K562 (cell line): Measurements from ENCODE around the gene OR2G2. TPM values are rescaled to one million over a fixed set of nuclear protein-coding genes. Genes with fewer than 3 reads are reported as not detected.

ENCODE experiments used
- GTF3C2 ChIP-seq: IDR thresholded peaks from 3 replicates; pipeline ENCODE4 v1.6.1; 2011; ENCODE audit warnings: borderline replicate concordance, mild to moderate bottlenecking, moderate library complexity; ENCODE audit not compliant: insufficient read length; ENCODE audit errors: extremely low read depth
- REST ChIP-seq, 2 experiments: fragments of 450-650 bp; formaldehyde crosslinking in 1 of 2; IDR thresholded peaks; 2 replicates each; pipeline versions ENCODE4 v1.4.0 to v1.6.1; 2014 to 2020; ENCODE audit warnings: mild to moderate bottlenecking in 2 of 2, borderline replicate concordance in 1 of 2, low read depth in 1 of 2
- TBL1XR1 ChIP-seq, 2 experiments: IDR thresholded peaks; 2 replicates each; pipeline ENCODE4 v1.6.1; 2012; ENCODE audit warnings: improper control_type of control experiment in 2 of 2, low read length in 2 of 2, mild to moderate bottlenecking in 1 of 2
- ZFP1 ChIP-seq: fragments of 450-650 bp; formaldehyde crosslinking; IDR thresholded peaks from 2 replicates; pipeline ENCODE4 v1.4.0; 2020; ENCODE audit warnings: mild to moderate bottlenecking, mixed read lengths
- ZNF124 ChIP-seq: sonication (generic); formaldehyde crosslinking; IDR thresholded peaks from 2 replicates; pipeline ENCODE4 v1.8.1; 2022; ENCODE audit warnings: missing genetic modification reagents
- ZNF395 ChIP-seq: fragments of 200-800 bp; sonication (Bioruptor generic); IDR thresholded peaks from 2 replicates; pipeline ENCODE4 v1.6.1; 2017; ENCODE audit warnings: missing genetic modification characterization, missing compliant biosample characterization
- polyA plus RNA-seq, 8 experiments: library from polyadenylated mRNA; depleted of rRNA in 4 of 8; stranded (reverse) in 5 of 8; unstranded in 3 of 8; fragments of >200 nt; fragmentation: Nextera tagmentation in 2 of 8; fragmentation: Illumina TruSeq in 1 of 8; extraction: Ambion mirVana in 2 of 8; extraction: Trizol in 1 of 8; gene quantifications; 2 replicates each; pipeline versions ENCODE4 v1.2.1 to v1.2.3, GENCODE V29; 2011 to 2014; ENCODE audit warnings: inconsistent platforms in 1 of 8, missing spikeins in 1 of 8
- total RNA-seq, 7 experiments: library from RNA; depleted of rRNA in 6 of 7; stranded (reverse); fragments of >200 nt in 6 of 7; fragmentation: Illumina TruSeq in 2 of 7; extraction: Trizol in 2 of 7; gene quantifications; 2 replicates each; pipeline versions ENCODE4 v1.2.1 to v1.2.3, GENCODE V29; 2011 to 2021; ENCODE audit warnings: low replicate concordance in 1 of 7
- TF ChIP-seq, protein P1 (sequence below), 3 experiments: IDR thresholded peaks in 2 of 3; conservative IDR thresholded peaks in 1 of 3; 2 replicates each; pipeline ENCODE4 v1.5.1; 2011 to 2012; ENCODE audit warnings: low read length in 3 of 3, mild to moderate bottlenecking in 3 of 3, control low read depth in 2 of 3, improper control_type of control experiment in 1 of 3, inconsistent platforms in 1 of 3, low read depth in 1 of 3, mixed read lengths in 1 of 3, moderate library complexity in 1 of 3; ENCODE audit not compliant: insufficient read depth in 2 of 3
- TF ChIP-seq, protein P2 (sequence below): sonication (generic); formaldehyde crosslinking; IDR thresholded peaks from 2 replicates; pipeline ENCODE4 v1.9.0; 2022; ENCODE audit warnings: mild to moderate bottlenecking, missing genetic modification reagents

The OR2G2 gene
- total and polyA plus RNA-seq, 9 of the 15 experiments (the other 6 are each of a cell fraction or from before 2014, with no cell fraction given) = not detected

DNA sequence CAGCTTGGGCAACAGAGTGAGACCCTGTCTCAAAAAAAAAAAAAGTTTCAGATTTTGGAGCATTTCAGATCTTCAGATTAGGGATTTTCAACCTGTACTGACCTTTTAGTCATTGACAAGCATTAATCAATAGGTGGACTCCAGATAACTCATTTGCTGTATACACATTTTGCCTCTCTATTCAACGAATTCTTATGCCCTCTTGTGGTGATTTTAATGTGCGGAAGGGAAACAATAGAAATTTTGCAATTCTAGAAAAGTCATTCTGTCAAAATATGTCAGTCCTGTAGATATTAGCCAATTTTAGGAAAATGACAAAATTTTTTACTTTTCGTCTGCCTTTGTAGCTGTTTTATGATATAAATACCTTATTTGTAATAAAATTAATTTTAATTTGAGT, 11.6 kb upstream of the OR2G2 start (continued):
- peak; percentile 26; the same call in 1 of the 2 replicates for TF ChIP-seq REST (IDR thresholded peaks at IDR 0.05; ENCODE audit: borderline replicate concordance)
- no peak for TF ChIP-seq REST (CRISPR knock-in tag; IDR thresholded peaks at IDR 0.05; ENCODE audit: low read depth)
- no peak for TF ChIP-seq ZNF124 (CRISPR knock-in tag)
- TF ChIP-seq TBL1XR1 (IDR thresholded peaks at IDR 0.05; ENCODE audit: low read length in 2 of 2) = no peak
- TF ChIP-seq ZFP1 (CRISPR knock-in tag) = no peak
- no peak for TF ChIP-seq ZNF395 (CRISPR knock-in tag)
- TF ChIP-seq GTF3C2 = no peak
- TF ChIP-seq, protein P1, sequence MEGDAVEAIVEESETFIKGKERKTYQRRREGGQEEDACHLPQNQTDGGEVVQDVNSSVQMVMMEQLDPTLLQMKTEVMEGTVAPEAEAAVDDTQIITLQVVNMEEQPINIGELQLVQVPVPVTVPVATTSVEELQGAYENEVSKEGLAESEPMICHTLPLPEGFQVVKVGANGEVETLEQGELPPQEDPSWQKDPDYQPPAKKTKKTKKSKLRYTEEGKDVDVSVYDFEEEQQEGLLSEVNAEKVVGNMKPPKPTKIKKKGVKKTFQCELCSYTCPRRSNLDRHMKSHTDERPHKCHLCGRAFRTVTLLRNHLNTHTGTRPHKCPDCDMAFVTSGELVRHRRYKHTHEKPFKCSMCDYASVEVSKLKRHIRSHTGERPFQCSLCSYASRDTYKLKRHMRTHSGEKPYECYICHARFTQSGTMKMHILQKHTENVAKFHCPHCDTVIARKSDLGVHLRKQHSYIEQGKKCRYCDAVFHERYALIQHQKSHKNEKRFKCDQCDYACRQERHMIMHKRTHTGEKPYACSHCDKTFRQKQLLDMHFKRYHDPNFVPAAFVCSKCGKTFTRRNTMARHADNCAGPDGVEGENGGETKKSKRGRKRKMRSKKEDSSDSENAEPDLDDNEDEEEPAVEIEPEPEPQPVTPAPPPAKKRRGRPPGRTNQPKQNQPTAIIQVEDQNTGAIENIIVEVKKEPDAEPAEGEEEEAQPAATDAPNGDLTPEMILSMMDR (IDR thresholded peaks at IDR 0.05 in 2 of 3, conservative IDR thresholded peaks at IDR 0.05 in 1 of 3; ENCODE audit: insufficient read depth in 2 of 3, low read depth in 1 of 3, low read length in 3 of 3) = peak; percentile 33 to 60 (median 34); a peak in 4 of 6 replicates
- TF ChIP-seq, protein P2, sequence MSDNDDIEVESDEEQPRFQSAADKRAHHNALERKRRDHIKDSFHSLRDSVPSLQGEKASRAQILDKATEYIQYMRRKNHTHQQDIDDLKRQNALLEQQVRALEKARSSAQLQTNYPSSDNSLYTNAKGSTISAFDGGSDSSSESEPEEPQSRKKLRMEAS = no peak
